ENCODE results near the gene PCSK4. TPM values are rescaled to one million over a fixed set of nuclear protein-coding genes. Genes with fewer than 3 reads are reported as not detected.
A peak's percentile ranks its signal among the peaks of the same experiment; 100 is the strongest.

The PCSK4 gene
- polyA plus RNA-seq, 1 donor (not counting 4 experiments of a cell fraction or from before 2014, with no cell fraction given): 0.25 TPM

GRCh38 chr19:1437609-1438008 lies 52.5 kb downstream of the PCSK4 start:
- no peaks in the 10 kb centered on the region for H3K9me3 ChIP-seq (ENCODE audit: control insufficient read depth, low read depth, low read length)
- H3K79me2 ChIP-seq (ENCODE audit: control insufficient read depth, insufficient read depth, low read length): peaks cover 40% of the 10 kb centered on the region
- peak overlapping the region in 1 of 3 experiments; percentile 96 for H3K4me3 ChIP-seq (ENCODE audit: control insufficient read depth in 2 of 3, extremely low read depth in 1 of 3, insufficient read depth in 2 of 3, low read depth in 1 of 3, low read length in 3 of 3)
- peaks cover 12% of the 10 kb centered on the region for H3K4me1 ChIP-seq (ENCODE audit: control insufficient read depth, extremely low read depth, insufficient read depth, low read length)
- dilution Hi-C loops (cut with MboI; ENCODE audit: extremely low pct_ligation_motif_present, low sequenced_read_pairs): no loop called here
- H3K9me1 ChIP-seq (ENCODE audit: control insufficient read depth, extremely low read depth, insufficient read depth, low read length): no peaks in the 10 kb centered on the region
- no peaks in the 10 kb centered on the region for H3K27me3 ChIP-seq (ENCODE audit: control insufficient read depth, extremely low read depth, insufficient read depth, low read length)
- H3K27ac ChIP-seq (ENCODE audit: control insufficient read depth, insufficient read depth, low read length): no peak overlapping the region
- H3K36me3 ChIP-seq (ENCODE audit: control insufficient read depth in 2 of 2, extremely low read depth in 1 of 2, insufficient read depth in 2 of 2, low read length in 2 of 2): peaks cover 41 to 42% of the 10 kb centered on the region in 2 experiments
- DNase-seq (ENCODE audit: low read depth, low spot score) (no peak), FAIRE-seq (no peak)
- H3K9ac ChIP-seq (ENCODE audit: control insufficient read depth, extremely low read depth, insufficient read depth, low read length): no peak overlapping the region
- H4K20me1 ChIP-seq (ENCODE audit: control insufficient read depth, extremely low read depth, insufficient read depth, low read length): peaks cover 22% of the 10 kb centered on the region
- H2AFZ ChIP-seq (ENCODE audit: control insufficient read depth, low read length): no peak overlapping the region
- peak overlapping the region; percentile 14 for H3K4me2 ChIP-seq (ENCODE audit: control insufficient read depth, extremely low read depth, insufficient read depth, low read depth, low read length)
- TF ChIP-seq EZH2 (IDR thresholded peaks at IDR 0.05; ENCODE audit: low read length) (no peak), CTCF (optimal IDR thresholded peaks at IDR 0.05 in 1 of 3, IDR thresholded peaks at IDR 0.05 in 1 of 3, conservative IDR thresholded peaks at IDR 0.05 in 1 of 3; ENCODE audit: extremely low read depth in 1 of 3, insufficient read depth in 2 of 3, low read length in 3 of 3) (no peak)

DNA sequence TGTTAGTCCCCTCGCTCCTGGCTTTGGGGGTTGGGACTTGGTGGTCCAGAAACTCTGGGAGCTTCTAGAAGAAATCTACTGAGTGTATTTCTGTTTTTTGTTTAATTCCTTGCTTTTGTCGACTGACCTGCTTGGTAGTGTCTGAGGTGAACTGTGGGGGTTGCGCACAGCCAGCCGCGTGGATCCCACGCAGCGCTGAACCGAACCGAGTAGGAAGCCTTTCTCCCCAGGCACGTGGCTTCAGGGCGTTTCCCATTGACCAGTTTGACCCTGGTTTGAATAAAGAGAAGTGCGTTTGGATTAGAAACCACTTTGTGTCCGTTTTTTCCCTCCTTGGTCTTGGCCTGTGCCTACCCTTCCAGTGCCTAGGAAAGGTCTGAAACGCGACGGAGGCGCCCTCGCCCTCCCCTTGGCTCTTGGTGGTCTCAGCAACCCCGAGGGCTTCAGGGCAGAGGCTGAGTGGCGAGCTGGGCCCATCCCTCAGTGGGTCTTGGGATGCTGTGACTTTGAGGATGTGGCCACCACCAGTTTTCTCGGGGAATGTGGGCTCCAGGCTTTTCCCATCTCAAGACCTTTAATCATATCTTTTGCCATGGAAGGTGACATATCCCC lies 54.7 kb downstream of the PCSK4 start:
- peaks cover 32 to 33% of the 10 kb centered on the region in 2 experiments for H3K36me3 ChIP-seq (ENCODE audit: control insufficient read depth in 2 of 2, extremely low read depth in 1 of 2, insufficient read depth in 2 of 2, low read length in 2 of 2)
- H3K27me3 ChIP-seq (ENCODE audit: control insufficient read depth, extremely low read depth, insufficient read depth, low read length): no peaks in the 10 kb centered on the region
- H4K20me1 ChIP-seq (ENCODE audit: control insufficient read depth, extremely low read depth, insufficient read depth, low read length): peaks cover 10% of the 10 kb centered on the region
- H3K9me1 ChIP-seq (ENCODE audit: control insufficient read depth, extremely low read depth, insufficient read depth, low read length): no peaks in the 10 kb centered on the region
- no peak overlapping the region for H3K27ac ChIP-seq (ENCODE audit: control insufficient read depth, insufficient read depth, low read length)
- FAIRE-seq (no peak), DNase-seq (ENCODE audit: low read depth, low spot score) (no peak)
- H3K4me1 ChIP-seq (ENCODE audit: control insufficient read depth, extremely low read depth, insufficient read depth, low read length): peaks cover 6% of the 10 kb centered on the region
- H3K9ac ChIP-seq (ENCODE audit: control insufficient read depth, extremely low read depth, insufficient read depth, low read length): no peak overlapping the region
- H3K4me3 ChIP-seq (ENCODE audit: control insufficient read depth in 2 of 3, extremely low read depth in 1 of 3, insufficient read depth in 2 of 3, low read depth in 1 of 3, low read length in 3 of 3): no peak overlapping the region
- dilution Hi-C loops (cut with MboI; ENCODE audit: extremely low pct_ligation_motif_present, low sequenced_read_pairs): no loop called here
- H3K4me2 ChIP-seq (ENCODE audit: control insufficient read depth, extremely low read depth, insufficient read depth, low read depth, low read length): no peak overlapping the region
- TF ChIP-seq EZH2 (IDR thresholded peaks at IDR 0.05; ENCODE audit: low read length): no peak
- TF ChIP-seq CTCF (optimal IDR thresholded peaks at IDR 0.05 in 1 of 3, IDR thresholded peaks at IDR 0.05 in 1 of 3, conservative IDR thresholded peaks at IDR 0.05 in 1 of 3; ENCODE audit: extremely low read depth in 1 of 3, insufficient read depth in 2 of 3, low read length in 3 of 3): no peak
- no peak overlapping the region for H2AFZ ChIP-seq (ENCODE audit: control insufficient read depth, low read length)
- H3K79me2 ChIP-seq (ENCODE audit: control insufficient read depth, insufficient read depth, low read length): peaks cover 33% of the 10 kb centered on the region
- H3K9me3 ChIP-seq (ENCODE audit: control insufficient read depth, low read depth, low read length): no peaks in the 10 kb centered on the region
